ENCODE measurements around the gene FUZ. TPM values are rescaled to one million over a fixed set of nuclear protein-coding genes. Genes with fewer than 3 reads are reported as not detected.

FUZ gene
- total RNA-seq, 1 donor from 2014 or later: 8.3 TPM

- no peak for TF ChIP-seq CTCF (conservative IDR thresholded peaks at IDR 0.05; ENCODE audit: low read depth, low read length)
- no peak for DNase-seq (ENCODE audit: low read depth)
- H3K4me3 ChIP-seq (ENCODE audit: low read depth, low read length): peak overlapping the region; percentile 70
Observed at GRCh38 chr19:49809941-49810389, 3.1 kb downstream of the FUZ start.

- TF ChIP-seq CTCF (conservative IDR thresholded peaks at IDR 0.05; ENCODE audit: low read depth, low read length): no peak
- H3K4me3 ChIP-seq (ENCODE audit: low read depth, low read length): peak overlapping the region; percentile 70
- no peak for DNase-seq (ENCODE audit: low read depth)
Observed at GRCh38 chr19:49809160-49809940, 3.7 kb downstream of the FUZ start.

GRCh38 chr19:49808711-49809159, 4.4 kb downstream of the FUZ start:
- DNase-seq (ENCODE audit: low read depth): no peak
- TF ChIP-seq CTCF (conservative IDR thresholded peaks at IDR 0.05; ENCODE audit: low read depth, low read length): no peak

GRCh38 chr19:49807904-49808675, 5.0 kb downstream of the FUZ start:
- no peak for DNase-seq (ENCODE audit: low read depth)
- H3K4me3 ChIP-seq (ENCODE audit: low read depth, low read length): peak overlapping the region; percentile 70
- TF ChIP-seq CTCF (conservative IDR thresholded peaks at IDR 0.05; ENCODE audit: low read depth, low read length): no peak

More at GRCh38 chr19:49808711-49809159, 4.4 kb downstream of the FUZ start:
- H3K4me3 ChIP-seq (ENCODE audit: low read depth, low read length): peak overlapping the region; percentile 70

- no peak for DNase-seq (ENCODE audit: low read depth)
- H3K4me3 ChIP-seq (ENCODE audit: low read depth, low read length): no peak overlapping the region
- no peak for TF ChIP-seq CTCF (conservative IDR thresholded peaks at IDR 0.05; ENCODE audit: low read depth, low read length)
Observed at GRCh38 chr19:49807058-49807903, 5.8 kb downstream of the FUZ start.

- no peak overlapping the region for H3K4me3 ChIP-seq (ENCODE audit: low read depth, low read length)
- DNase-seq (ENCODE audit: low read depth): no peak
- TF ChIP-seq CTCF (conservative IDR thresholded peaks at IDR 0.05; ENCODE audit: low read depth, low read length): no peak
Observed at GRCh38 chr19:49806620-49806959, 6.5 kb downstream of the FUZ start.
